ENCODE measurements around the gene MYL4. TPM values are rescaled to one million over a fixed set of nuclear protein-coding genes. Genes with fewer than 3 reads are reported as not detected.
"Not testable (repeated sequence)": the region's sequence is repeated elsewhere in the genome, so short reads cannot be mapped to it uniquely, and the experiment has no call there.

Gene MYL4
- total RNA-seq, 1 donor from 2014 or later: 7.6 TPM

DNA sequence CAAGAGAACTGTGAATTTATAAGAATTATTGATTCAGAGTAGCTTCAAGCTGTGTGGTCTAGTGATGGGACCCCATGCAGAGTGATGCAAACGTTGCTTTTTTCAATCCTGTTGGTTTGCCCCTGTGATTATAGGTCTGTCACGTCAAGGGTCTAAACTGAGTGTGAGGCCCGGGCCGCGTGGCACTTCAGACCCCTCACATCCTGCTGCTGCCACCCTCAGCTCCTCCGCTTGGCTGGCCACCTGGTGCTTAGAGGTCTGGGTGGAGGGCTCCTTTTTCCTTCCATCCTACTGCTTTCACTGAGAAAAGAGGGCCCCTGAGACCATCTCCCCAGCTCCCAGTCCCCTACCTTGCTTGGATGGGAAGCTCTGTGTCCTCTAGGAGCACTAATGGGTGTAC is 12.0 kb downstream of the MYL4 start:
- Mint-ChIP-seq H3K4me1 (ENCODE audit: low read depth, unreplicated experiment) (peaks cover 18% of the 10 kb centered on the region), H3K27me3 (ENCODE audit: unreplicated experiment) (peaks cover 5% of the 10 kb centered on the region), H3K4me3 (ENCODE audit: unreplicated experiment) (no peak overlapping the region), H3K36me3 (ENCODE audit: unreplicated experiment) (peaks cover 22% of the 10 kb centered on the region), H3K9me3 (ENCODE audit: unreplicated experiment) (peaks cover 2% of the 10 kb centered on the region), H3K27ac (ENCODE audit: unreplicated experiment) (no peak overlapping the region)
- TF ChIP-seq, protein P1, sequence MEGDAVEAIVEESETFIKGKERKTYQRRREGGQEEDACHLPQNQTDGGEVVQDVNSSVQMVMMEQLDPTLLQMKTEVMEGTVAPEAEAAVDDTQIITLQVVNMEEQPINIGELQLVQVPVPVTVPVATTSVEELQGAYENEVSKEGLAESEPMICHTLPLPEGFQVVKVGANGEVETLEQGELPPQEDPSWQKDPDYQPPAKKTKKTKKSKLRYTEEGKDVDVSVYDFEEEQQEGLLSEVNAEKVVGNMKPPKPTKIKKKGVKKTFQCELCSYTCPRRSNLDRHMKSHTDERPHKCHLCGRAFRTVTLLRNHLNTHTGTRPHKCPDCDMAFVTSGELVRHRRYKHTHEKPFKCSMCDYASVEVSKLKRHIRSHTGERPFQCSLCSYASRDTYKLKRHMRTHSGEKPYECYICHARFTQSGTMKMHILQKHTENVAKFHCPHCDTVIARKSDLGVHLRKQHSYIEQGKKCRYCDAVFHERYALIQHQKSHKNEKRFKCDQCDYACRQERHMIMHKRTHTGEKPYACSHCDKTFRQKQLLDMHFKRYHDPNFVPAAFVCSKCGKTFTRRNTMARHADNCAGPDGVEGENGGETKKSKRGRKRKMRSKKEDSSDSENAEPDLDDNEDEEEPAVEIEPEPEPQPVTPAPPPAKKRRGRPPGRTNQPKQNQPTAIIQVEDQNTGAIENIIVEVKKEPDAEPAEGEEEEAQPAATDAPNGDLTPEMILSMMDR (IDR thresholded peaks at IDR 0.05; ENCODE audit: partially characterized antibody, unreplicated experiment): no peak
- DNase-seq: no peak

DNA sequence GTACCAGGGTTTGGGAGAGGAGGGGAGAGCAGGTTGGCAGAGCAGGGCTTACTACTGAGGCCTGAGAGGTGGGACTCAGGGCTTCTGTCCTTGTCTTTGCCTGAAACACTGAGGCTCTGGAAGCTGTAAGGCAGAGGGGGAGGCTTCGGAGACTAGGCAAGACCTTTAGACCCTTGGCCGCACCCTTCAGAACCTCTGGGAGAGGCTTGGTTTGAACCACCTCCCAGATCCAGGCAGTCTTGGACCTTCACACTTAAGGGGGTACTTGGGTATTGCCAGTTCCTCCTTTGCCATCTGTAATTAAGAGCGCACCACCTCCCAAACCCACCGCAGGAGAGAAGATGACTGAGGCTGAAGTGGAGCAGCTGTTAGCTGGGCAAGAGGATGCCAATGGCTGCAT is 12.9 kb downstream of the MYL4 start:
- no peak overlapping the region for H3K27ac Mint-ChIP-seq (ENCODE audit: unreplicated experiment)
- no peak for DNase-seq
- TF ChIP-seq, protein P1 (IDR thresholded peaks at IDR 0.05; ENCODE audit: partially characterized antibody, unreplicated experiment): no peak
- H3K9me3 Mint-ChIP-seq (ENCODE audit: unreplicated experiment): peaks cover 2% of the 10 kb centered on the region
- no peak overlapping the region for H3K4me3 Mint-ChIP-seq (ENCODE audit: unreplicated experiment)
- H3K27me3 Mint-ChIP-seq (ENCODE audit: unreplicated experiment): peaks cover 5% of the 10 kb centered on the region
- H3K4me1 Mint-ChIP-seq (ENCODE audit: low read depth, unreplicated experiment): peaks cover 18% of the 10 kb centered on the region
- peaks cover 23% of the 10 kb centered on the region for H3K36me3 Mint-ChIP-seq (ENCODE audit: unreplicated experiment)

DNA sequence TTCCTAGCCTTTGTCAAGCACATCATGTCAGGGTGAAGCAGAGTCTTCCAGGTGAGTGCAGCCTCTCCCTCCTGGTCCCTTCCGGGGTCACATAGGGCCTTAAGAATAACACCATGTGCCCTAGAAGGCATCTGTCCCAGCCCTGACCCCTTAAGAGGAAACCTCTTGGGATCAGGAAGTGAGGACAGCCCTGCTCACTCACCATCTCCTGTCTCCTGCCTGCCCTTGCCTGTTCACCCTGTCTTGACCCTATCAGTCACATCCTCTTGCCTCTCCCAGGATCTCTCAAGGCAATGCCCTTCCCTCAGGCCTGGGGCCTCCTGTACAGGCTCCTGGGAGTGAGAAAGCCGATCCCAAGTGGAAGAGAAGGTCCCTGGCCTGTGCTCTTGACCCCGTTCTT is 13.9 kb downstream of the MYL4 start:
- Mint-ChIP-seq H3K4me1 (ENCODE audit: low read depth, unreplicated experiment) (peaks cover 17% of the 10 kb centered on the region), H3K9me3 (ENCODE audit: unreplicated experiment) (peaks cover 2% of the 10 kb centered on the region), H3K4me3 (ENCODE audit: unreplicated experiment) (no peak overlapping the region), H3K27ac (ENCODE audit: unreplicated experiment) (no peak overlapping the region), H3K36me3 (ENCODE audit: unreplicated experiment) (peaks cover 27% of the 10 kb centered on the region), H3K27me3 (ENCODE audit: unreplicated experiment) (peaks cover 5% of the 10 kb centered on the region)
- no peak for DNase-seq
- TF ChIP-seq, protein P1 (IDR thresholded peaks at IDR 0.05; ENCODE audit: partially characterized antibody, unreplicated experiment): no peak

DNA sequence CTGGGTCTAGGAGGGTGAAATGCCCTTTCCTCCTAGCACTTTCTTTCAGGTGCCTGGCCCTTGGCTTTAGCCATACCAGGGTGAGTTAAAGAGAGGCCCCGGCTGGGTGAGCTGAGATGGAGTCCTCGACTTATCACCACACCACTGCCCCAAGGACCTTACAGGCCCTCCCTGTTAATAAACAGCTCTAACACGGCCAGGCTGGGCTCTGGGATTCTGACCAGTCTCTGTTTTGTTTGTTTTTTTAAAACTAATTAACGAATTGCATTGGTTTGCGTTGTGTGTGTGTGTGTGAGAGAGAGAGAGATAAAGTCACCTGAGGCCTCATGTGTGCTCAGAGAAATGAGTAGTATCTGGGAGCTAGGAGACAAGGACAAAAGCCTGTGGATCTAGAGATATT is 14.3 kb downstream of the MYL4 start:
- peaks cover 2% of the 10 kb centered on the region for H3K9me3 Mint-ChIP-seq (ENCODE audit: unreplicated experiment)
- H3K36me3 Mint-ChIP-seq (ENCODE audit: unreplicated experiment): peaks cover 27% of the 10 kb centered on the region
- peaks cover 14% of the 10 kb centered on the region for H3K4me1 Mint-ChIP-seq (ENCODE audit: low read depth, unreplicated experiment)
- peaks cover 5% of the 10 kb centered on the region for H3K27me3 Mint-ChIP-seq (ENCODE audit: unreplicated experiment)
- H3K27ac Mint-ChIP-seq (ENCODE audit: unreplicated experiment): no peak overlapping the region
- TF ChIP-seq, protein P1 (IDR thresholded peaks at IDR 0.05; ENCODE audit: partially characterized antibody, unreplicated experiment): no peak
- no peak for DNase-seq
- H3K4me3 Mint-ChIP-seq (ENCODE audit: unreplicated experiment): no peak overlapping the region

DNA sequence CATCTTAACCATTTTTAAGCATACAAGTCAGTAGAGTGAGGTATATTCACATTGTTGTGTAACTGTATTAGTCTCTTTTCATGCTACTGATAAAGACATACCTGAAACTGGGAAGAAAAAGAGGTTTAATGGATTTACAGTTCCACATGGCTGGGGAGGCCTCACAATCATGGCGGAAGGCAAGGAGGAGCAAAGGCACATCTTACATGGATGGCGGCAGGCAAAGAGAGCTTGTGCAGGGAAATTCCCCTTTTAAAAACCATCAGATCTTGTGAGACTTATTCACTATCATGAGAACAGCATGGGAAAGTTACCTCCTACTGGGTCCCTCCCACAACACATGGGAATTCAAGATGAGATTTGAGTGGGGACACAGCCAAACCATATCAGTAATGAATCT is 14.9 kb downstream of the MYL4 start:
- H3K4me3 Mint-ChIP-seq (ENCODE audit: unreplicated experiment); H3K9me3 Mint-ChIP-seq (ENCODE audit: unreplicated experiment); DNase-seq; H3K27me3 Mint-ChIP-seq (ENCODE audit: unreplicated experiment); H3K27ac Mint-ChIP-seq (ENCODE audit: unreplicated experiment): not testable (repeated sequence)
- Mint-ChIP-seq H3K4me1 (ENCODE audit: low read depth, unreplicated experiment) (peaks cover 11% of the 10 kb centered on the region), H3K36me3 (ENCODE audit: unreplicated experiment) (peaks cover 27% of the 10 kb centered on the region)

DNA sequence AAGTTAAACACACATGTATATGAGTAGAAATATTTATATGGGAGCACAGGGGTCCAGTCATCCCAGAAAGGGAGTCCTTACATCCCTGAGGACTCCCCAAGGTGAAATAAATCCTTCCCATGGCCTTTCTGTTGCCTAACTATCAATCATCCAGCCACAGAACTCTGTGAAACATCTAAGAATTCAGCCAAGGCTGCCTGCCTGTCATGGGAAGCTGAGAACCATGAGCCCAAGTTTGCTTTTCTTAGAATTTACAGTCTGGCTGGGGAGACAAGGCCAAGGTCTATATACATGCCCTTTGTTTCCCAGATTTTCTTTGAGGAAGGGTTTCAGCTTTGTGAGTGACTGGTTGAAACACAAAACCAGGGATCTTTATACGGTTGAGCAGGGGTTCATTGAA is 15.8 kb downstream of the MYL4 start:
- no peak overlapping the region for H3K4me3 Mint-ChIP-seq (ENCODE audit: unreplicated experiment)
- peaks cover 7% of the 10 kb centered on the region for H3K4me1 Mint-ChIP-seq (ENCODE audit: low read depth, unreplicated experiment)
- no peak for DNase-seq
- TF ChIP-seq, protein P1 (IDR thresholded peaks at IDR 0.05; ENCODE audit: partially characterized antibody, unreplicated experiment): no peak
- H3K27me3 Mint-ChIP-seq (ENCODE audit: unreplicated experiment): peaks cover 4% of the 10 kb centered on the region
- peaks cover 2% of the 10 kb centered on the region for H3K9me3 Mint-ChIP-seq (ENCODE audit: unreplicated experiment)
- H3K27ac Mint-ChIP-seq (ENCODE audit: unreplicated experiment): no peak overlapping the region
- peaks cover 27% of the 10 kb centered on the region for H3K36me3 Mint-ChIP-seq (ENCODE audit: unreplicated experiment)

All from glutamatergic neuron (in vitro differentiated cells).